Stimulated activated CD8-positive, alpha-beta memory T cell treated with anti-CD3 and anti-CD28 coated beads, Interleukin-7, amount 100 ng/mL, for 24 hours (primary cell): ENCODE measurements around the gene HMG20A.

ENCODE experiments used
- DNase-seq: peaks from one replicate; pipeline ENCODE4 v3.0.0-alpha.2; 2020; ENCODE audit warnings: low read depth

Gene HMG20A

DNA sequence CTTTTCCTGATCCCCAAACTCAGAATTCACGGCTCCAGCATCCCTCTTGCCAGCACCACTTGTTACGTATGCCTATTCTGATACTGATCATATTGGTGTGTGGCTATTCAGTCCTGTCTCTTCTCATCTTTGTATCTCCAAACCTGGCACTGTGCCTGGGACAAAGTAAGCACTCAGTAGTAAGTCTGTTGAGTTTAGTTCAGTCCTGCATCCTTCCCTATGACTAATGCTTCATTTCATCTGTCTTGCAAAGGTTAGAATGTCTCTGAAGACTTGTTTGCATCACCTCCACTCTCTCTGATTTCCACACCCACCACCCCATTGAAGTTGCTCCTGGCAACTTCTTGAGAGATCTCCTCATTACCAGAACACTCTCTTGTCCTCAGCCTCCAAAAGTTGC is 80.3 kb downstream of the HMG20A start:
- DNase-seq, result no peak

DNA sequence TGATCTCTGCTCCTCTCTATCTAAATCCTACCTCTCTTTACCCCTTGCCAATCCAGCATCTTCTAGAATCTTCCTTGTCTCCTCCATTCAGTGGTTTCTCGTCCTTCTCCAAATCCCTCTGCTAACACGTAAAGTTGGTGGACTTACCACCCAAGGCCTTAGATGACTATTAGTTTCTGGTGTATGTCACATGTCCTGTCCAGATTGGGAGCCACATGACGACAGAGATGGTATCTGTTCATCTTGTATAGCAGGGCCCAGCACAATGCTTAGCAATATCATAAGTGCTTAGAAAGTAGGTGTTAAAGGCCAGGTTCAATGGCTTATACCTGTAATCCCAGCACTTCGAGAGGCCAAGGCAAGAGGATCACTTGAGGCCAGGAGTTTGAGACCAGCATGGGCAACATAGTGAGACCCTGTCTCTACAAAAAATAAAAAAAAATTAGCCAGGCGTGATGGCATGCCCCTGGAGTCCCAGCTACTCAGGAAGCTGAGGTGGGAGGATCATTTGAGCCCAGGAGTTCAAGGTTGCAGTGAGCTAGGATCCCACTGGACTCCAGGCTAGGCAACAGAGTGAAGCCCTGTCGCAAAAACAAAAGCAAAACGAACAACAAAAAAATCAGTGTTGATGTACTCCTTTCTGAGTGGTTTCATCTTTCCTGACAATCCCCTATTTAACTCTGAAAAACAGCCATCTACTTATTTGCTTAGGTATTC is 81.8 kb downstream of the HMG20A start:
- DNase-seq, result no peak

DNA sequence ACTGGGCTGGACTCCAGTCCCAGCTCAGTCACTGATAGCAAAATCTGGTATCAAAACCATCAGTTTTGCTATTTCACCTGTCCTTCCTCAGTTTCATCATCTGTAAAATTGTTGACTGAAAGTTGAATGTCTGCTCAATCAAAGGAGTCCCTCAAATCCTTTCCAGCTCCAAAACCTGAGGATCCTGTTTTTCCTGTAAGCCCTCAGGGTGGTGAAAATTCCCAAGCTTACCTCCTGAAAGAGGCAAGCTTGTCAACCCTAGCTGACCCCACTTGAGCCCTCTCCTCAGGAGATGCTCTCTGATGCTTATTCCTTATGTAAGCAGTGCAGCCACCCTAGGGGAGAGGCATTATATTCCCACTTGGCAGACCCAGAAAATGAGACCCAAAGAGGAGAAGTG is 82.6 kb downstream of the HMG20A start:
- no peak for DNase-seq

DNA sequence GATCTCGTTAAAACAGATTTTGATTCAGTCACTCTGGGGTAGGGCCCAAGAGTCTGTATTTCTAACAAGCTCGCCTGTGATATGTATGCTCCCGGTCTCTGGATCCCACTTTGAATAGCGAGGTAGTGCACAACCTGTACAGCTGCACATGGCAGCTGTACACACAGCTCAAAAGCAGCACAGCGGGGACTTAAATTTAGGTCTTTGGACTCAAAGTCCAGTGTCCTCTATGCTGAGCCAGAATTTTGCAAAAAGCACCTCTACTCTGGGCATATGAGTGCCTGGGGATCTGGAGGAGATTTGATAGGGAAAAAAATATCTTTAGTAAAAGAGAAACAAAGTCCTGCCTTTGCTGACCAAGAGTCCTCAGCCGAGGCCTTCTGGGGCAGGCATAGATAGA is 83.1 kb downstream of the HMG20A start:
- no peak for DNase-seq

DNA sequence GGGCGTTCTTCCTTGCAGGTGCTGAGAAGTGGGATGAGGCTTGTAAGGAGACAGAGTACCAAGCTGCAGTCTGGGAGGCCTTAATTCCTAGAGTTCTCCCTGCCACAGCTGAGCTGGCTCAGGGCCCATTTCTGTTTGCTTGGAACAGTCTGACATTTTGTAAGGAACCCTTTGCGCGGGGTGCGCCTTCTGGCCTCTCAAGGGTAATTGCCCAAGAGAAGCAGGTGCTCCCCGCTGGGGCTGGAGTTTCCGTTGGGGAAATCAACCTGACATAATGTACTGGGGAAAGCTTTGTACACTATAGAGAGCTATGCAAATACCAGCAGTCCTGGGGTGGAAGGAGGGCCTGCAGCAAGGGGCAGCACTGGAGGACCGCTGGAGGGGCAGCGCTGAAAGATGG is 83.6 kb downstream of the HMG20A start:
- no peak for DNase-seq

DNA sequence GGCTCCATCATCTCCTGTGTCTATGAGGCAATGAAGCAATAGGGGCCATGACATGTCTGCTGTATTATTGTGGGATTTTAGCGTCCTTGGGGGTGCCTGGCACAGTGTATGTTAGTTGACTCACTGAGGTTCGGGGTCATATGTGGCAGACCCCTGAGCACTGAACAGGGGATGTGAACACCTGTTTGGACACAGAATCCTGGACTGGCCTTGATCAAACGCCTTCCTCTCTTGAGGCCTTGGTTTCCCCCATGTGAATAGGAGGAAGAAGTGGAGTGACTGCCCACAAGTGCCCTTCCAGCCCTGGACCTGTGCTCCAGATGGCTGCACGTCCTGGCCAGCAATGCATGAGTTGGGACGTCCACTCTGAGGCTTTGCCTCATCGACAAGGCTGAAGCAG is 84.2 kb downstream of the HMG20A start:
- DNase-seq, result no peak

DNA sequence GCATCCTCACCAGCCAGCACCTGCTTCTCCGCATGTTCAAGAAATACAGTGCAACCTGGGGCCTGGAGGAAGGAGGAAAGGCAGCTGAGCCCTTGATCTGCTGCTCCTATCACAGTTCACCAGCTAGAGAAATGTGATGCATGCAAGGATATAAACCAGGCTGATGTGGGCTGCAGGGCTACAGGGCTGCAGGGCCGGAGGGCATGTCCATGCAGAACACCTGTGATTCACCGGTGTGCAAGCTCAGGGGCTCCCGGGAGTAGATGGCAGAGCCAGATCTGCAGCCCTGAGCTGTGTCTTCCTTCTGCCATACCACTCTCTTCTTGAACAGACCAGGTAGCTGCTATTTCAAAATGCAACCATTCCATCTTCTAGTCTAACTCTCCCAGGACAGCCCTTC is 84.9 kb downstream of the HMG20A start:
- no peak for DNase-seq

DNA sequence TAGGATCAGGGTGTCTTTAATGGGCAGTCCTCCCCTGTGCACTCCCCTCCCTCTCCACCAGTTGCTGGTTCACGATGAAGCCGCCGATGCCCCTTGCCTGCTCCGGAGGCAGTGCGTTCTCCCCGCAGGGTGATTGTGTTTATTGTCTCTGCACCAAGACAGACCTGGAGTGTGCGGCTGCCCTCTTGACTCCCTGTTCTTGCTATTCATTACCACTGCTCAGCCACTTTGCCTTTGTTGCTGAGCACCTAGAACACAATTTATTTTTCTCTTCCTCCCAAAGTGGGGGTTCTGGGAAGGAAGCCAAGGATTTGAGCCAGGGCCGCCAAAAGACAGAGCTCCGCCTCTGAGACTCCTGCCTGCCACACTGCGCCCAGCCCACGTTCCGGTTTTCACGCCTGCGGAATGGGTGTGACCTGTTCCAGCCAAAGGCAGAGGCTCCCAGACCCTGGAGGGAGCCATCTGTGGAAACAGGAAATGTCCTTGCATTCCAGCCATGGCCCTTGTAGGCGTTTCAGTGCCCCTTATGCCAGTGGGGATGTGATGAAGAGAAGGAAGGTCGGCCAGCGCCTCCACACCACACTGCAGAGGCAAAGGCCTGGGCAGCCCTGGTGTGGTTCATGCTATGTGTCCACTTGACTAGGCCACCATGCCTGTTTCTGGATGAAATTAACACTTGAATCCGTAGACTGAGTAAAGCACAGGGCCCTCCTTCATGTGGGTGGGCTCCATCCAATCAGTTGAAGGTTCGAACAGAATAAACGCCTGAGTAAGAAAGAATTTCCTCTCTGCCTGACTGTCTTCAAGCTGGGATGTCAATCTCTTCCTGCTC is 85.8 kb downstream of the HMG20A start:
- DNase-seq, result no peak

DNA sequence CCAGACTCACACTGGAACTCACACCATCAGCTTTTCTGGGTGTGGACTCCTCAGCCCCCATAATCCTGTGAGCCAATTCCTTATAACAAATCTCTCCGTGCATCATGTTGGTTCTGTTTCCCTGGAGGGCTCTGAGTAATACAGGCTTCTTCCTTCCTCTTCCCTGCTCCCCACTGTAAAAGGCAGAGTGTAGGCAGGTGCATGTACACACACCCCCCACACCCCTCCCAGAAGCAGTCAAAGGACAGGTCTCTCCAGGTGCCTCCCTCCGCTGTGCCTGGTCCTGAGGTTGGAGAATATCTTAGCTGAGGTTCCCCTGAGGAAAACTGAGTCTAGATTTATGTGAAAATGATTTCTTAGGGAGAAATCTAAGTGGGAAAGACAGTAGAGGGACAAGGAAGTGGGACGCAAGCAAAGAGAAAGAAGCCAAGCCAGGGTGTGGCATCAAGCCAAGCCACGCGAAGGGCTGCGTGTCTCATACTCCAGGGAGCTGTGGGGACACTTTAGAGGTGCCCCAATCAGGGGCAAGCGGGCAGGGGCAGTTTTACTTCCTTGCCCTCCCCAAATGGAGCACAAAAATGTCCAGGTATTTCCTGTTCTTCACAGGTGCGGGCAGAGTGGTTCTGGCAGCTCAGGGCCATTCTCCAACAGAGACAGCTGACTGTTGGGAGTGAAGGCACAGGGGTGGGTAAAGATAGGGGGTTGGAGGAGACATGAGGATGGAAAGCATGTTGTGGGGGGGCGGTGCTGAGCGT is 86.6 kb downstream of the HMG20A start:
- DNase-seq, result no peak

DNA sequence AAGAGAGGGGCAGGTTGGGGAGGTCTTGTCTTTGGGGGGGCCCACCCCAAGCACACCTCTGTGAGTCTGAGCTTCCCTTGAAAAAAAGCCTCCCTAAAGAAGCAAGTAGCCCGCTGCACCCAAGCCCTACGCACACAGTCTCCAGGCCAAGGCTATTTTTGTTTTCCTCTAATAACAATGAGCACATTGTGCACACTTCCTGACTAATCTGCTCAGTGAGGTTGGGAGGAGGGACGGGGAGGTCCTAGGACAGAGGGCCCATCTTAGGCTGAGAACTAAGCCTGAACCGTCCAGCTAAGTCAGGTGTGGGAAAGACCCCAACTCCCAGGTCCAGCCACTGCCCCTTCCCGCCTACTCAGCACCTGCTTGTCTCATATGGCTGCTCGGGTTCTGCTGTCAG is 87.2 kb downstream of the HMG20A start:
- no peak for DNase-seq

DNA sequence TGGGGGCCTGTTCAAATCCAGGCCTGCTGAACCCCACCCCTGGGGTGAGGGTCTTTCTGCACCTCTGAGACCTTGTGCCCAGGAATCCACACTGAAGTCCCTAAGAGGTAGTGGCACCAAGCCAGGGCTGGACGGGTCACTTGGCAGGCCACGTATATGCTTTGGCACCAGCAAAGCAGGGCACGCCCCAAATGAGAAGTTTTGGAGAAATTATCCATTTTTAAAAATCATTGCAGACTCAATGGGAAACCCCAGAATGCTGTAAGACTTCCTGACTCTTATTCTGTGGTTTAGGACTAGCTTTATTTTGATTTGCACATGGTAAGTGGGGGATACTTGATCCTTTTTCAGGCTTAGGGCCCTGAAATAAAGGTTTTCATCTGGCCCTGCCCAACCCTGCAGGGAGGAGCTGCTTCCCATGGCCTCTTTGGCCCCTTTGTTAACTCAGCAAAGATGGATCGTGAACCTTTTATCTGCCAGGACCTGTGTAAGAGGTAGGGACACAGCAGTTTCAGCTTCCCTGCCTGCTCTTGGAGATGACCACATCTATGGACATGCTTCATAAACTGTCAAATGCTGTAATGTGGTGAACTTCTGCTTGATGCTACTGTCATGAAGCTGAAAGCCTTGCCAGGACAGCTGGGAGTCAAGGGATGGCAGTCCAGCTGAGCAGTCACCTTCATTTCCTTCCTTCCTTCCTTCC is 88.0 kb downstream of the HMG20A start:
- DNase-seq, result no peak

DNA sequence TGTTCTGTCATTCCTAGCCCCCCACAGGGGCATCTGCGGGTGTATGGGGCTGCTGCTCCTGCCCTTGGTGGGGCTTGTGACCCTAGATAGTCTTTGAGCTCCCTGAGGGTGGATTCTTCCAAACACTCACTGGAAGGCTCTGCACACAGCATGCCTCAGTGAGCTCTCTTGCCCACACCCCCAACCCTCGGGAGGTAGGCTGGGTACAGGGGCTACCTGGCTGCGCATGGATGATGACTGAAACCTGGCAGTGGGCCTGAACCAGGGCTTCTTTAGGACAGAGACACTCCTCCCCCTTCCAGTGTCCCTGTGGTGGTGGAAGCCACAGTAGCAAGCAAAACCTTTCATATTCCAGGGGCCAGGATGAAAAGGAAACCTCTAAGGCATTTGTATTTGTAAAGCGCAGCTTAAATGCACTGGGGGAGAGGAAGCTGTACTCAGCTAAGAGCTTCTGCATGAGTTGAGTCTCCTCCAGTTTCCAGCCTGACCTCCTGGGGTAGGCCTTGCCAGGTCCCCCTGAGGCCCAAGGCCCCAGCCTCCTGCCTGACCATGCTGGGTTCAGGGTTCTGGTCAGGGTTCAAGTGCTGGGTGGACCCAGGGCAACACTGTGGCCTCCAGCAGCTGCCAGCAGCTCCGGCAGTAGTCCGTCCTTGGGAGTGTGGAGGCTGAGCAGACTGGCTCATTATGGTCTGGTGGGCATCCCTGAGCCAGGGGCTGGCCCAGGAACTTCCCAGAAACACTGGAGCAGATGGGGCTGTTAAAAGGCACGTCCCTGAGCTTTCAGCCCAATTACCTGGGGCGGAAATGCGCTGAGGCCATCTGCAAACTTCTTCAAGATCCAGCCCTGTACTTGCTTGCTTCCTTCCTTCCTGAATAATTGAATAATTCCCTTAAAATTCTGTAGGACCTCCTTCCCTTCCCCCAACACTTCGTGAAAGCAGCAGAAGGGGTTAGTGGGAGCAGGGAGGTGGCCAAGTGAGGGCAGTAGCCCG is 89.7 kb downstream of the HMG20A start:
- no peak for DNase-seq

DNA sequence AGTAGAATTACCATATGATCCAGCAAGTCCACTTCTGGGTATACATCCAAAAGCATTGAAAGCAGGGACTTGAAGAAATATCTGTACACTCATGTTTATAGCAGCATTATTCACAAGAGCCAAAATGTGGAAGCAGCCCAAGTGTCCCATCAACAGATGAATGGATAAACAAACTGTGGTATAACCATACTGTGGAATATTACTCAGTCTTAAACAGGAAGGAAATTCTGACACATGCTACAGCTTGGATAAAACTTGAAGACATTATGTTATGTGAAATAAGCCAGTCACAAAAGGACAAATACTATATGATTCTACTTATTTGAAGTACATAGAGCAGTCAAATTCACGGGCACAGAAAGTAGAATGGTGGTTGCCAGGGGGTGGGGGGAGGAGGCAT is 91.2 kb downstream of the HMG20A start:
- DNase-seq, result no peak

DNA sequence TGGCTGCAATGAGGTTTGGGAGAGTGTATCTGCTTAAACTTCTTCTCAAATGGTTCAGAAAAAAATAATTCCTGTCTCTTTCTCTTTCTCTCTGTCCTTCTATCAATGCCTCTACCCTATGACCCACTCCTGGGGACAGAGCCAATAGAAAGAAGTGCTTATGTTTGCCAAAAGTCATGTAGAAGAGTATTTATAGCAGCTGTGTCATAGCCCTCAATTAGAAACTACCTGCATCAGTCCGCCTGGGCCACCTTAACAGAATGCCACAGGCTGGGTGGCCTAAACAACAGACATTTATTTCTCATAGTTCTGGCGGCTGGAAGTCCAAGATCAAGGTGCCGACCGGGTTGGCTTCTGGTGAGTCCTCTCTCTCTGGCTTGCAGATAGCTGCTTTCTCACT is 92.5 kb downstream of the HMG20A start:
- no peak for DNase-seq

DNA sequence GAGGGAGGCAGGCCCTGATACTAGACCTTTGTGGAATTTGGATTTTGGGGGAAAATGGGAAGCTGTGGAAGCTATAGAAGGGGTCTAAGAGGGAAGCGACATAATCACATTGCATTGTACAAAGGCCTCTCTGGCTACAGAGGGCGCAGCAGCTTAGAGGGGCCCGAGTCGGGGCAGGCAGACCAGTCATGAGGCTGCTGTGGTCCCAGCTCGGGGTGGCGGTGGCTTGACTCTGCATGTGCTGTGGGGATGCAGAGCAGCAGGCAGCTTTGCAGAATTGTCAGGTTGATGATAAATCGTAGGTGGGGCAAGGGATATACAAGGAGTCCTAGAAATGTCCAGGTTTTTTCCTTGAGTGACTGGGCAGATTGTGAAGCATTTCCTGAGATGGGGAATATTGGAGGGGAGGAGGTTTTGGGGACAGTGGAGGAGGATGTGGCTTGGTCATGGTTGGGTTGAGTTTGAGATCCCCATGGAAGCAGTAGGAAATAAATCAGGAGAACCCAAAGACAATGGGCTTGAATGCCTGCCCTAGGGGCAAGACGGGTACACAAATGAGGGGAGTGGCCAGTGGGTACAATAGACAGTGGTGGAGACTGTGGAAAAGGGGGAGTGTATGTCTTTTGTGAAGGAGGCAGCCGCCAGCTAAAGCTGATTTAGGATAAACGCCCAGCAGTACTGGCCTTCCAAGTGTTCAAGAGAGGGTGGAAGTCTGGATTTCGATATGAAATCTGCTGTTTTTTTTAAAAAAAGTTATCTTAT is 94.1 kb downstream of the HMG20A start:
- DNase-seq, result no peak

DNA sequence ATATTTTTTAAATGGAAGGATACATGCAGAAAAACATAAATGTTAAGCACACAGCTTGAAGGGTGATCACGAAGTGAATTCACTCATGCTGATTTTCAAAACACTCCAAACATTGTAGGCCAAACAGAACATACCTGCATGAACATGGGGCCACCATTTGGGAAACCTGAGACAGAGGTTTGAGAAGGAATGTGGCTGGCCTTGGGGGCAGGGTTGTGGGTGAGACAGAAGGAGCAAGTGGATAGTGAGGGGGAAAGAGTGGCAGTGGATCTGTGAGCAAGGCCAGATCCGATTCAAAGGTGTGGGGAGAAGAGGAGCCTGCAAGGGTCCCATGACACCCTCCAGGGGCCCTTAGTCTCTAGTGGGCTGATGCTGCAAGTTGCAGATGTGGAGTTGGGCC is 94.9 kb downstream of the HMG20A start:
- DNase-seq, result no peak

DNA sequence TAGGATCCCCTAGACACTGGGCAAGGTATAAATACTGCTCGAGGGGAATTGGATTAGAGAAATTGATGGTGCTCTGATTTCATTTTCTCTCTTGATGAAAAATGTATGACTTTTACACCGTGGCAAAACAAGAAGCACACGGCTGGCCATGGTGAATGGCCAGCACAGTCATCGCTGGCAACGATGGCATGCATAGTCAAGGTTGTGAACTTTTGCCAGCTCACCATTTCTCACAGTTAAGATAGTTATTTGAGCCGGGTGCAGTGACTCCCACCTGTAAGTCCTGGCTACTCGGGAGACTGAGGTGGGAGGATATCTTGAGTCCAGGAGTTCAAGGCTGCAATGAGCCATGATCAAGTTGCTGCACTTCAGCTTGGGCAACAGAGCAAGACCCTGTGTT is 95.4 kb downstream of the HMG20A start:
- DNase-seq, result no peak

DNA sequence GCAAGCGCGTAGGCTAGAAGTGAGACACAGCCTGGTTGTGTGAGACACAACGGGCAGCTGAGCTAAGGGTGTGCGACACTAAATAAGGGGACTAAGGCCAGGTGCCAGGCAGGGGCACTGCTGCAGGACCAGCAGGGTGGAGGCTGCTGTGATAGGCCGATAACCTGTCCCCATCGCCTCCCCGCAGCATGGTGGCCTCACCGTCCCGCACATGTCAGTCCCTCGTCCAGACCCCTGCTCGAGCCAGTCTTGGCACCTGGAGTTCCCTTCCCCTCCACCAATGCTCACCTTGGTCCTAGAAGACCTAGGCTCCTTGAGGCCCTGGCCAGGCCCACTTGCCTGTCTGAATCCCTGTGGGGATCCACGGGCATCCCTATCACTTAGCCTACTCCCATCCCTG is 96.1 kb downstream of the HMG20A start:
- DNase-seq, result no peak

DNA sequence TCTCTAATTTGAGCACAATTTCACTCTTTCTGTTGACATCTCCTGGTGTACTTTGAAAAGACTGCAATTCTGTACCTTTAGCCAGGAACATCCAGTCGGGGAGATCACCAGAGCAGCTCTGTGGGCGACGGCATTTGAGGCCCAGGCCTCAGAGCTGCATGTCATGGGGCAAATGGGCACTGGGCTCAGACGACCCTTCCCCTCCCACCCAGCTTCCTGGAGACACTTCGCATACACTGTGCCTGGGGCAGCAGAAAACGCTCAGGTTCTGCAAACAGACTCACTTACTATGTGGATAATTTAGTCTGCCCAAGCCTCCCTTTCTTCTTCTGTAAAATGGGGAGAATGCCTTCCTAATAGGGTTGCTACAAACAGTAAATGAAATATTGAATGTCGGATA is 96.9 kb downstream of the HMG20A start:
- no peak for DNase-seq

DNA sequence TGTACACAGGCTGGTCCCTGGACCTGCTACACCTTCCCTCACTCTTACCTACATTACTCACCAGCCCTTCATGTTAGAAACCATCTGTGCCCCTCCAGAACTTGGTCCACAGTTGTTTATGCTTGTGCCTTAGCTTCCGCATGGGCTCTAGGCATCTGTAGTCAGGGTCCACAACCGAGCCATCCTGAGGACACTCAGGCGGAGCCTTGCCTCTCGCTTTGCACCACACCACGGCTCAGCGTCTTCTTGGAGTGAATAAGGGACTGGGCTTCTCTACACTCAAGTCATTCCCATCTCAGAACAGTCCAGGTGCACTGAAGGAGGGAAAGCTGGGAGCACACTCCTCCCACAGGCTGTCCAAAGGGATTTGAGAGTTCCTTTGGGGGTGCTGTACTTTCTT is 97.8 kb downstream of the HMG20A start:
- DNase-seq, result no peak
